ENCODE data around the gene HSD17B14.
"Not testable (repeated sequence)": the region's sequence is repeated elsewhere in the genome, so short reads cannot be mapped to it uniquely, and the experiment has no call there.

The HSD17B14 gene

DNA sequence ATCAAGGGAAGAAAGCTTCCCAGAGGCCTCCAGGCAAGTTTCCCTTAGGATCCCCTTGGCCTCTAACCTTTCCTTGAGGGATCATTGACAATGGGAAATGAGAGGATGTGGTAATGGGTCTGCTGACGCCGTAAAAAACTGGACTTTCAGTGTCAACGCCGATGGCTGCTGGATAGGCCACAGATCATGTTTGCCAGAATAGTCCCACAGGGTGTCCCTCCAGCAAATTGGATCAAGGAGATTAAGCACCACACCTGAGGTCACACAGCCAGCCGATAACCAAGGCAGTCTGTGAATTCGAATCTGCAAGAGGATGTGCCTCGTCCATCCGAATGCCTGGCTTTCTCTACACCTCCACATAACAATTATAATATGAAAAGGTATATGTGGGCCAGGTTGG lies 43.0 kb downstream of the HSD17B14 start:
- peak; percentile 46 for DNase-seq

DNA sequence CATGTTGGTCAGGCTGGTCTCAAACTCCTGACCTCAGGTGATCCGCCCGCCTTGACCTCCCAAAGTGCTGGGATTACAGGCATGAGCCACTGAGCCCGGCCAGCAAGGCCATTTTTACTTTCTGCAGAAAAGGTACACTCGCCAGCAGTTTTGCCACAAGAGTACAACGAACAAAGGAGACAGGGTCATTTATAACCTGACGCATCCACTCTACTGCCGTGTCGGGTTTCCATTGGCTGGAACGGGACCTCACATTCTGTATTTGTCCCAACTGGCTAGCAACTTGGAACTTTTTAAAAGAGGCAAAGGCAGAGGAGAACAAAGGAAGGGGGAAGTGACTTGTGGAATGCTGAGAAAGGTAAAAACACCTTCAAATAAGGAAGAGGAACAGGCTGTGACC lies 49.0 kb downstream of the HSD17B14 start:
- not testable (repeated sequence) for DNase-seq; H3K9me3 ChIP-seq (ENCODE audit: severe bottlenecking); H3K27ac ChIP-seq; H3K36me3 ChIP-seq; H3K27me3 ChIP-seq (ENCODE audit: insufficient read depth, low read depth, severe bottlenecking); H3K4me3 ChIP-seq (ENCODE audit: low read depth, low read length)

More for the DNA sequence above, 43.0 kb downstream of the HSD17B14 start:
- TF ChIP-seq, protein P1, sequence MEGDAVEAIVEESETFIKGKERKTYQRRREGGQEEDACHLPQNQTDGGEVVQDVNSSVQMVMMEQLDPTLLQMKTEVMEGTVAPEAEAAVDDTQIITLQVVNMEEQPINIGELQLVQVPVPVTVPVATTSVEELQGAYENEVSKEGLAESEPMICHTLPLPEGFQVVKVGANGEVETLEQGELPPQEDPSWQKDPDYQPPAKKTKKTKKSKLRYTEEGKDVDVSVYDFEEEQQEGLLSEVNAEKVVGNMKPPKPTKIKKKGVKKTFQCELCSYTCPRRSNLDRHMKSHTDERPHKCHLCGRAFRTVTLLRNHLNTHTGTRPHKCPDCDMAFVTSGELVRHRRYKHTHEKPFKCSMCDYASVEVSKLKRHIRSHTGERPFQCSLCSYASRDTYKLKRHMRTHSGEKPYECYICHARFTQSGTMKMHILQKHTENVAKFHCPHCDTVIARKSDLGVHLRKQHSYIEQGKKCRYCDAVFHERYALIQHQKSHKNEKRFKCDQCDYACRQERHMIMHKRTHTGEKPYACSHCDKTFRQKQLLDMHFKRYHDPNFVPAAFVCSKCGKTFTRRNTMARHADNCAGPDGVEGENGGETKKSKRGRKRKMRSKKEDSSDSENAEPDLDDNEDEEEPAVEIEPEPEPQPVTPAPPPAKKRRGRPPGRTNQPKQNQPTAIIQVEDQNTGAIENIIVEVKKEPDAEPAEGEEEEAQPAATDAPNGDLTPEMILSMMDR (IDR thresholded peaks at IDR 0.05; ENCODE audit: low read depth, low read length): no peak
- no peaks in the 10 kb centered on the region for H3K27me3 ChIP-seq (ENCODE audit: insufficient read depth, low read depth, severe bottlenecking)
- H3K9me3 ChIP-seq (ENCODE audit: severe bottlenecking): no peaks in the 10 kb centered on the region
- peaks cover 9% of the 10 kb centered on the region for H3K36me3 ChIP-seq
- no peak overlapping the region for H3K4me3 ChIP-seq (ENCODE audit: low read depth, low read length)
- H3K27ac ChIP-seq: no peak overlapping the region

DNA sequence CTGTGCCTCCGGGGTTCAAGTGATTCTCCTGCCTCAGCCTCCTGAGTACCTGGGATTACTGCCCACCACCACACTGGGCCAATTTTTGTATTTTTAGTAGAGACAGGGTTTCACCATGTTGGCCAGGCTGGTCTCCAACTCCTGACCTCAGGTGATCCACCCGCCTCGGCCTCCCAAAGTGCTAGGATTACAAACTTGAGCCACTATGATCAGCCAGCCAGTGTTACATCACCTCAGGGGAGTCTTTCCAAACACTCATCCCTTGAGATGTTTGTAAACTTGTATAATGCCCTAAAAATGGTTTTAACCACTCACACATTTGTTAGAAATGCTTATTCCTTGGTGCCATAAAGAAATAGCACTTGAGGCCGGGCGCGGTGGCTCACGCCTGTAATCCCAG lies 49.9 kb downstream of the HSD17B14 start:
- not testable (repeated sequence) for H3K4me3 ChIP-seq (ENCODE audit: low read depth, low read length); H3K27ac ChIP-seq; DNase-seq; H3K27me3 ChIP-seq (ENCODE audit: insufficient read depth, low read depth, severe bottlenecking); H3K36me3 ChIP-seq; H3K9me3 ChIP-seq (ENCODE audit: severe bottlenecking)

DNA sequence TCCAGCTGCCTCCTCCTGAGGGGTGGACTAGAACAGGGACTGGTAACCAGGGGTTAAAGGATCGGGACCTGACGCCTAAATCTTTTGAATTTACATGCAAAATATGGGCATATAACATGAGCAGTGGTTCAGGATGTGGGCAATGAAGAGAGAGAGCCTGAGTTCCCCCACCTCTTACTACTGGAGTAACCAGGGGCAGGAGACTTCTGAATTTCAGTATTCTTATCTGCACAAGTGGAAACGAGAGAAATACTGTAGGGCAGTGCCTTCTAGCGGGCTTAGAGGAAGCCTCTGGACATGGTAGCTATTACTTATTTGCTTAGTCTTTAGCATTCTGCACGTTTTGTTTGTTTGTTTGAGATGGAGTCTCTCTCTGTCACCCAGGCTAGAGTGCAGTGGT lies 51.8 kb downstream of the HSD17B14 start:
- no peak for DNase-seq
- H3K9me3 ChIP-seq (ENCODE audit: severe bottlenecking): no peaks in the 10 kb centered on the region
- TF ChIP-seq, protein P1 (IDR thresholded peaks at IDR 0.05; ENCODE audit: low read depth, low read length): no peak
- H3K36me3 ChIP-seq: no peaks in the 10 kb centered on the region
- no peak overlapping the region for H3K4me3 ChIP-seq (ENCODE audit: low read depth, low read length)
- H3K27me3 ChIP-seq (ENCODE audit: insufficient read depth, low read depth, severe bottlenecking): no peaks in the 10 kb centered on the region
- no peak overlapping the region for H3K27ac ChIP-seq

DNA sequence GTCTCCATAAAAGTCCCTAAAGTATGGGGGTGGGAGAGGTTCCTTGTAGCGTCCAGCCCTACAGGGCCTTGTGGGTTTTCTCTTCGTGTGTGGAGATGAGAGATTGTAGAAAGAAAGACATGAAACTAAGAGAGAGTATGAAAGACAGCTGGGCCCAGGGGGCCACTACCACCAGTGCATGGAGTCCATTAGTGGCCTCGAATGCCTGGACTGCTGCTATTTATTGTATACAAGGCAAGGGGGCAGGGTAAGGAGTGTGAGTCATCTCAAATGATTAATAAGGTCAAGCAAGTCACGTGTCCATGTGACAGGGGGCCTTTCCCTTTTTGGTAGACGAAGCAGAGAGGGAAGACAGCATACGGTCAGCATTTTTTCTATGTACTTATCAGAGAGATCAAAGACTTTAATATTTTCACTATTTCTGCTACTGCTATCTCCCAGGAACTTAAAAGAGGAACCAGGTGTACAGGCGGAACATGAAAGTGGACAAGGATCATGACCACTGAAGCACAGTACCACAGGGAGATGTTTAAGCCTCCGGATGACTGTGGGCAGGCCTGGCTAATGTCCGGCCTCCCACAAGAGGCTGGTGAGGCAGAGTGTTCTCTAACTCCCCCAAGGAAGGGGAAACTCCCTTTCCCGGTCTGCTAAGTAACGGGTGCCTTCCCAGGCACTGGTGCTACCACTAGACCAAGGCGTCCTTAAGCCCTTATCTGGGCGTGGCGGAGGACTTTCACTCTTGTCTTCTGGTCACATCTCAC lies 55.5 kb downstream of the HSD17B14 start:
- no peak overlapping the region for H3K27ac ChIP-seq
- H3K36me3 ChIP-seq: no peaks in the 10 kb centered on the region
- no peaks in the 10 kb centered on the region for H3K9me3 ChIP-seq (ENCODE audit: severe bottlenecking)
- TF ChIP-seq, protein P1 (IDR thresholded peaks at IDR 0.05; ENCODE audit: low read depth, low read length): no peak
- DNase-seq: no peak
- H3K27me3 ChIP-seq (ENCODE audit: insufficient read depth, low read depth, severe bottlenecking): no peaks in the 10 kb centered on the region
- H3K4me3 ChIP-seq (ENCODE audit: low read depth, low read length): no peak overlapping the region

DNA sequence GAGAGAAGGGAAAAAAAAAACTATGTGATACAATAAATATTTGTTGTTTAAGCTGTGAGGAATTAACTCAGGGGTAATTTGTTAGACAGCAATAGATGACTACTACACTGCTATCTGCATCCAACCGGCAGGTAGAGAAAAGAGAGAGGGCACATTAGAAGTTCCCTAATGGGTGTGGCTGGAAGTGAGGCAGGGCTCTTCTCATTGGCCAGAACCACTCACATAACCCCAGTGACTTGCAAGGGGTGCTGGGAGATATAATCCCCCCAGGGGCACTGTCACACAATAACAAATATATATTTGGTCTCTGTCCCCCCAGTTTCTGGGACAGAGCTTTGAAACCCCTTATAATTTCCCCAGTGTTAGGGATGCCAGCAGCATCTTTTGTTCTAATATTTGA lies 56.7 kb downstream of the HSD17B14 start:
- DNase-seq: no peak
- Histone ChIP-seq H3K27ac (no peak overlapping the region), H3K4me3 (ENCODE audit: low read depth, low read length) (no peak overlapping the region), H3K27me3 (ENCODE audit: insufficient read depth, low read depth, severe bottlenecking) (no peaks in the 10 kb centered on the region), H3K9me3 (ENCODE audit: severe bottlenecking) (no peaks in the 10 kb centered on the region), H3K36me3 (no peaks in the 10 kb centered on the region)
- TF ChIP-seq, protein P1 (IDR thresholded peaks at IDR 0.05; ENCODE audit: low read depth, low read length): no peak

DNA sequence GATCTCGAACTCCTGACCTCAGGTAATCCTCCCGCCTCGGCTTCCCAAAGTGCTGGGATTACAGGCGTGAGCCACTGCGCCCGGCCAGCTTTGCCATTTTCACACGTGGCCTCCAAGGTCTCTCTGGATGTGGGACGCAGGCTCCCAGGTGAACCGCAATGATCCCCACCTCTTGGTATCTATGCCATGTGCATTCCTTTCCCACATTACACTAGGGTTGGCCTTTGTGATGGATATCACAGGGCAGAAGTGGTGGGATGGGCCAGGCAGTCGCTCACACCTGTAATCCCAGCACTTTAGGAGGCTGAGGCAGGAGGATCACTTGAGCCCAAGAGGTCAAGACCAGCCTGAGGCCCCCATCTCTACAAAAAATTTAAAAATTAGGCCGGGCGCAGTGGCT lies 58.6 kb downstream of the HSD17B14 start:
- no peak for DNase-seq
- Histone ChIP-seq H3K27me3 (ENCODE audit: insufficient read depth, low read depth, severe bottlenecking) (no peaks in the 10 kb centered on the region), H3K36me3 (no peaks in the 10 kb centered on the region), H3K4me3 (ENCODE audit: low read depth, low read length) (no peak overlapping the region), H3K9me3 (ENCODE audit: severe bottlenecking) (no peaks in the 10 kb centered on the region), H3K27ac (no peak overlapping the region)
- TF ChIP-seq, protein P1 (IDR thresholded peaks at IDR 0.05; ENCODE audit: low read depth, low read length): no peak
